HepG2 (cell line): ENCODE results near the gene ALG13. TPM values are rescaled to one million over a fixed set of nuclear protein-coding genes. Genes with fewer than 3 reads are reported as not detected.

Source experiments
- ATAC-seq: fragments of 200-7000 bp; cut with Tn5 transposase; 3 replicates; pipeline ENCODE4 v1.9.1; 2020; ENCODE audit warnings: mild to moderate bottlenecking, moderate library complexity
- BruUV-seq: library from RNA; stranded (reverse); fragments of 400-500 nt; replicated peaks from 2 replicates; lab custom pipeline; 2021; lab: Mats Ljungman, UMichigan
- CTCF ChIA-PET: fragments of 300-600 bp; formaldehyde crosslinking; extraction: SDS; loops from one replicate; lab custom pipeline; 2021; ENCODE audit warnings: low total read pairs, inconsistent platforms, low intra/inter-chr PET ratio; lab: Yijun Ruan, JAX
- POLR2A ChIA-PET: fragments of 350-600 bp; sonication (Branson Sonifier 250); formaldehyde crosslinking; loops from one replicate; lab custom pipeline; 2020; ENCODE audit warnings: antibody characterized with exemption, inconsistent platforms; lab: Yijun Ruan, JAX
- DNase-seq: peaks from one replicate; pipeline ENCODE4 v3.0.0-alpha.2; 2015; ENCODE audit warnings: low spot score
- FAIRE-seq: peaks from 3 replicates; lab custom pipeline; 2011; peaks lifted over from hg19 to GRCh38; lab: Jason Lieb, UNC
- H2AFZ ChIP-seq: one replicate; pipeline ENCODE4 v1.6.1; 2011; ENCODE audit warnings: low read length, inconsistent platforms
- H3K27ac ChIP-seq: fragments of 300-600 bp; 3 replicates; pipeline ENCODE4 v1.8.0; 2011; ENCODE audit warnings: mixed run types, mild to moderate bottlenecking, mixed read lengths, low read length, inconsistent platforms; ENCODE audit not compliant: insufficient read depth; ENCODE audit errors: extremely low read length
- H3K27me3 ChIP-seq, 2 experiments: fragments of 200-600 bp in 1 of 2; 2 replicates in 1 of 2; 3 replicates in 1 of 2; pipeline versions ENCODE4 v1.6.0 to v1.8.0; 2011; ENCODE audit warnings: low read length in 2 of 2, mild to moderate bottlenecking in 2 of 2, moderate library complexity in 2 of 2, inconsistent platforms in 1 of 2; ENCODE audit not compliant: insufficient read depth in 2 of 2, control insufficient read depth in 1 of 2
- H3K36me3 ChIP-seq, 2 experiments: fragments of 200-600 bp in 1 of 2; replicated peaks in 1 of 2; 2 replicates in 1 of 2; 3 replicates in 1 of 2; pipeline versions ENCODE4 v1.5.1 to v1.8.0; 2011; ENCODE audit warnings: low read length in 2 of 2, inconsistent platforms in 1 of 2; ENCODE audit not compliant: insufficient read depth in 2 of 2, control insufficient read depth in 1 of 2
- H3K4me1 ChIP-seq: 2 replicates; pipeline ENCODE4 v1.5.1; 2012; ENCODE audit warnings: low read length, inconsistent platforms; ENCODE audit not compliant: insufficient read depth
- H3K4me2 ChIP-seq: 2 replicates; pipeline ENCODE4 v1.6.0; 2011; ENCODE audit warnings: low read depth, low read length, inconsistent platforms
- H3K4me3 ChIP-seq, 3 experiments: fragments of 200-600 bp in 1 of 3; sonication (generic), shearing (Covaris generic) in 1 of 3; replicated peaks in 1 of 3; 2 replicates each; pipeline ENCODE4 v1.5.1; 2011 to 2016; ENCODE audit warnings: low read length in 3 of 3, inconsistent platforms in 2 of 3, low read depth in 2 of 3, mild to moderate bottlenecking in 2 of 3, control low read depth in 1 of 3, mixed read lengths in 1 of 3; ENCODE audit not compliant: insufficient read depth in 1 of 3
- H3K79me2 ChIP-seq: one replicate; pipeline ENCODE4 v1.6.1; 2011; ENCODE audit warnings: low read length, inconsistent platforms; ENCODE audit not compliant: insufficient read depth
- H3K9ac ChIP-seq: 2 replicates; pipeline ENCODE4 v1.6.0; 2011; ENCODE audit warnings: mild to moderate bottlenecking, low read depth, low read length, inconsistent platforms; ENCODE audit not compliant: insufficient read depth
- H3K9me3 ChIP-seq: 2 replicates; pipeline ENCODE4 v1.5.1; 2012; ENCODE audit warnings: mild to moderate bottlenecking, low read length
- H4K20me1 ChIP-seq: 2 replicates; pipeline ENCODE4 v1.6.0; 2011; ENCODE audit warnings: inconsistent platforms, mild to moderate bottlenecking, low read length, moderate library complexity; ENCODE audit not compliant: insufficient read depth
- ATF1 ChIP-seq: IDR thresholded peaks from 2 replicates; pipeline ENCODE4 v1.6.1; 2016; ENCODE audit warnings: mild to moderate bottlenecking, control low read depth
- JDP2 ChIP-seq: sonication (generic); formaldehyde crosslinking; IDR thresholded peaks from 2 replicates; pipeline ENCODE4 v1.8.1; 2022; ENCODE audit warnings: missing genetic modification reagents, borderline replicate concordance
- NFATC3 ChIP-seq: sonication (generic); formaldehyde crosslinking; IDR thresholded peaks from 2 replicates; pipeline ENCODE4 v1.5.1; 2020; ENCODE audit warnings: mild to moderate bottlenecking, missing genetic modification reagents
- NFE2L1 ChIP-seq: sonication (generic); formaldehyde crosslinking; IDR thresholded peaks from 2 replicates; pipeline ENCODE4 v1.4.0; 2020; ENCODE audit warnings: missing genetic modification reagents, mild to moderate bottlenecking, borderline replicate concordance
- RBFOX2 ChIP-seq: fragments of 200-400 bp; formaldehyde crosslinking; IDR thresholded peaks from 2 replicates; pipeline ENCODE4 v1.6.1; 2017; ENCODE audit warnings: low read depth, mild to moderate bottlenecking, low read length
- ZNF143 ChIP-seq: sonication (generic); formaldehyde crosslinking; IDR thresholded peaks from 2 replicates; pipeline ENCODE4 v1.4.0; 2020; ENCODE audit warnings: missing genetic modification reagents
- ZNF235 ChIP-seq: sonication (generic); formaldehyde crosslinking; IDR thresholded peaks from 2 replicates; pipeline ENCODE4 v1.8.1; 2023; ENCODE audit warnings: mild to moderate bottlenecking, missing genetic modification reagents, borderline replicate concordance
- ZNF251 ChIP-seq: sonication (generic); formaldehyde crosslinking; IDR thresholded peaks from 2 replicates; pipeline ENCODE4 v1.9.0; 2021; ENCODE audit warnings: mild to moderate bottlenecking, missing genetic modification reagents
- ZNF430 ChIP-seq: sonication (generic); formaldehyde crosslinking; IDR thresholded peaks from 2 replicates; pipeline ENCODE4 v1.9.0; 2021; ENCODE audit warnings: mild to moderate bottlenecking, missing genetic modification reagents
- ZNF7 ChIP-seq: IDR thresholded peaks from 2 replicates; pipeline ENCODE4 v1.6.1; 2016; ENCODE audit warnings: missing biosample characterization, missing genetic modification reagents
- ZNF713 ChIP-seq: sonication (generic); formaldehyde crosslinking; IDR thresholded peaks from 2 replicates; pipeline ENCODE4 v1.4.0; 2020; ENCODE audit warnings: mild to moderate bottlenecking, missing genetic modification reagents
- ZSCAN30 ChIP-seq: sonication (generic); formaldehyde crosslinking; IDR thresholded peaks from 2 replicates; pipeline ENCODE4 v1.5.0; 2020; ENCODE audit warnings: mild to moderate bottlenecking, missing genetic modification reagents
- WGBS: methylation state at CpG from one replicate; pipeline ENCODE4 v1.1.6; 2017; ENCODE audit warnings: low lambda C conversion rate; 5-methylcytosine and 5-hydroxymethylcytosine counted together
- in situ Hi-C: cut with HindIII; loops from 2 replicates; pipeline ENCODE4 v1.10.0; 2017; ENCODE audit warnings: low pct_unique_long_range_greater_than_20kb; ENCODE audit not compliant: extremely low pct_ligation_motif_present
- intact Hi-C: fragments of 100-400 bp; cut with micrococcal nuclease; formaldehyde crosslinking; loops from one replicate; pipeline ENCODE4 v1.10.0; 2022; ENCODE audit not compliant: unreplicated experiment
- polyA plus RNA-seq, 8 experiments: library from polyadenylated mRNA; depleted of rRNA in 3 of 8; stranded (reverse) in 7 of 8; unstranded in 1 of 8; fragments of >200 nt; fragmentation: Illumina TruSeq in 4 of 8; extraction: Trizol in 4 of 8; gene quantifications; 2 replicates each; pipeline versions ENCODE4 v1.2.1 to v1.2.3, GENCODE V29; 2011 to 2016; ENCODE audit warnings: low read depth in 4 of 8, missing spikeins in 1 of 8, mixed read lengths in 1 of 8; ENCODE audit not compliant: insufficient read depth in 1 of 8
- total RNA-seq, 5 experiments: library from RNA; depleted of rRNA; stranded (reverse); fragments of >200 nt; fragmentation: Illumina TruSeq; extraction: Trizol; gene quantifications; 2 replicates each; pipeline ENCODE4 v1.2.3, GENCODE V29; 2016; ENCODE audit warnings: low read depth in 1 of 5
- TF ChIP-seq, protein P1 (sequence below): IDR thresholded peaks from 2 replicates; pipeline ENCODE4 v1.6.1; 2012; ENCODE audit warnings: low read length, improper control_type of control experiment
- TF ChIP-seq, protein P2 (sequence below): sonication (generic); formaldehyde crosslinking; IDR thresholded peaks from 2 replicates; pipeline ENCODE4 v1.9.0; 2021; ENCODE audit warnings: missing genetic modification reagents, mild to moderate bottlenecking, borderline replicate concordance
- TF ChIP-seq, protein P3 (sequence below): sonication (generic); formaldehyde crosslinking; IDR thresholded peaks from 2 replicates; pipeline ENCODE4 v1.8.1; 2022; ENCODE audit warnings: mild to moderate bottlenecking, missing genetic modification reagents

Gene ALG13
- total and polyA plus RNA-seq, 2 of the 13 experiments (the other 11 are each of a cell fraction or from before 2014, with no cell fraction given) = 31.2 to 65.5 TPM

DNA sequence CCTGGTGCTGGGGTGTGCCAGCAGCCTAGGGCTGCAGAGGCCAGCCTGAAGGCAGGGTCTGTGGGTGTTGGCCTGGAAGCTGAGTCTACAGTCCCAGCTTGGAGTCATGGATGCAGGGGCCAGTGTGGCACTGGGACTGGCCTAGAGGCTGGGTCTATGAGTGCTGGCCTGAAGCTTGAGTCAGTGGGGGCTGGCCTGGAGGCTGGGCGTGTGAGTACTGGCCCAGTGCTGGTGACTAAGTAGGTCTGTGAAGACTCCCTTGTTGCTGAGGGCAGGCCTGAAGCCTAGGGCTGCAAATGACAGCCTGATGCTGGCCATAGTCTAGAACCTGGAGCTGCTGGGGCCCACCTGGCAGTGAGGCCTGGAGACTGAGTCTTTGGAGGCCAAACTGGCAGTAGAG is 31.3 kb upstream of the ALG13 start:
- no peak for ATAC-seq
- Histone ChIP-seq H2AFZ (no peak overlapping the region), H4K20me1 (no peaks in the 10 kb centered on the region), H3K9ac (no peak overlapping the region), H3K4me3 (no peak overlapping the region), H3K79me2 (no peaks in the 10 kb centered on the region), H3K27ac (no peak overlapping the region), H3K4me1 (0 out of 2 replicates have a peak, but pooled peaks cover 5% of the 10 kb centered on the region), H3K9me3 (no peaks in the 10 kb centered on the region), H3K27me3 (no peaks in the 10 kb centered on the region), H3K36me3 (no peaks in the 10 kb centered on the region), H3K4me2 (no peak overlapping the region)
- in situ Hi-C loops (no loop called here), intact Hi-C loops (no loop called here)
- no TSS peak for BruUV-seq
- ChIA-PET POLR2A (no interaction called here), CTCF (no interaction called here)
- no peak for DNase-seq
- FAIRE-seq = no peak
- TF ChIP-seq NFATC3 (no peak), JDP2 (CRISPR knock-in tag) (no peak), RBFOX2 (no peak), ZNF7 (no peak), ATF1 (CRISPR knock-in tag) (no peak)
- TF ChIP-seq, protein P1, sequence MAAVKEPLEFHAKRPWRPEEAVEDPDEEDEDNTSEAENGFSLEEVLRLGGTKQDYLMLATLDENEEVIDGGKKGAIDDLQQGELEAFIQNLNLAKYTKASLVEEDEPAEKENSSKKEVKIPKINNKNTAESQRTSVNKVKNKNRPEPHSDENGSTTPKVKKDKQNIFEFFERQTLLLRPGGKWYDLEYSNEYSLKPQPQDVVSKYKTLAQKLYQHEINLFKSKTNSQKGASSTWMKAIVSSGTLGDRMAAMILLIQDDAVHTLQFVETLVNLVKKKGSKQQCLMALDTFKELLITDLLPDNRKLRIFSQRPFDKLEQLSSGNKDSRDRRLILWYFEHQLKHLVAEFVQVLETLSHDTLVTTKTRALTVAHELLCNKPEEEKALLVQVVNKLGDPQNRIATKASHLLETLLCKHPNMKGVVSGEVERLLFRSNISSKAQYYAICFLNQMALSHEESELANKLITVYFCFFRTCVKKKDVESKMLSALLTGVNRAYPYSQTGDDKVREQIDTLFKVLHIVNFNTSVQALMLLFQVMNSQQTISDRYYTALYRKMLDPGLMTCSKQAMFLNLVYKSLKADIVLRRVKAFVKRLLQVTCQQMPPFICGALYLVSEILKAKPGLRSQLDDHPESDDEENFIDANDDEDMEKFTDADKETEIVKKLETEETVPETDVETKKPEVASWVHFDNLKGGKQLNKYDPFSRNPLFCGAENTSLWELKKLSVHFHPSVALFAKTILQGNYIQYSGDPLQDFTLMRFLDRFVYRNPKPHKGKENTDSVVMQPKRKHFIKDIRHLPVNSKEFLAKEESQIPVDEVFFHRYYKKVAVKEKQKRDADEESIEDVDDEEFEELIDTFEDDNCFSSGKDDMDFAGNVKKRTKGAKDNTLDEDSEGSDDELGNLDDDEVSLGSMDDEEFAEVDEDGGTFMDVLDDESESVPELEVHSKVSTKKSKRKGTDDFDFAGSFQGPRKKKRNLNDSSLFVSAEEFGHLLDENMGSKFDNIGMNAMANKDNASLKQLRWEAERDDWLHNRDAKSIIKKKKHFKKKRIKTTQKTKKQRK = no peak
- no CpG with 5 or more reads among the region's 1 CpG for WGBS

DNA sequence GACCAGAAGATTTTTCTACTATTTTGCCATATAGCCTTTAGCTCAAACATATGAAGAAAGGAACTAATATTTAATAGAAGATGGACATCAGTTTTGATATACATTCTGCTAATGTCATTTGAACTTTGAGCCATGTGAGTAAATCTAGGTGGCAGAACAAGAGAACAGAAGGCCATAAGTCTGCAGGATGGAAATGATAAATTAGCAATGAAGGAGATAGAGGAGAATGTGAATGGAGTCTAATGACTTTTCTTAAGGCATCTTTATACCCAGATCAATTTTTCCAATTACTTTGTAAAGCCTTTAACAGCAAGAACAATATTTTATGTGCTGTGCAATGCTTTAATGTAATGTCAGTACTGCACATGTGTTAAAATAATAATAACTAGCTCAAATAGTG is 30.1 kb upstream of the ALG13 start:
- no peak overlapping the region for H2AFZ ChIP-seq
- H3K4me1 ChIP-seq = 0 out of 2 replicates have a peak, but pooled peaks cover 5% of the 10 kb centered on the region
- H3K36me3 ChIP-seq = no peaks in the 10 kb centered on the region
- in situ Hi-C loops = no loop called here
- no peaks in the 10 kb centered on the region for H3K27me3 ChIP-seq
- no peak for FAIRE-seq
- ChIA-PET POLR2A (no interaction called here), CTCF (no interaction called here)
- H3K79me2 ChIP-seq = no peaks in the 10 kb centered on the region
- no peak overlapping the region for H3K4me2 ChIP-seq
- H3K9me3 ChIP-seq = no peaks in the 10 kb centered on the region
- intact Hi-C loops = no loop called here
- ATAC-seq = no peak
- no peak overlapping the region for H3K9ac ChIP-seq
- no peaks in the 10 kb centered on the region for H4K20me1 ChIP-seq
- H3K4me3 ChIP-seq = no peak overlapping the region
- no peak overlapping the region for H3K27ac ChIP-seq
- BruUV-seq = no TSS peak
- no peak for DNase-seq
- TF ChIP-seq ZSCAN30 (CRISPR knock-in tag) (no peak), ZNF430 (CRISPR knock-in tag) (no peak), ZNF143 (no peak), NFE2L1 (CRISPR knock-in tag) (no peak), ZNF713 (CRISPR knock-in tag) (no peak), ZNF251 (CRISPR knock-in tag) (no peak), ZNF235 (no peak)
- TF ChIP-seq, protein P2, sequence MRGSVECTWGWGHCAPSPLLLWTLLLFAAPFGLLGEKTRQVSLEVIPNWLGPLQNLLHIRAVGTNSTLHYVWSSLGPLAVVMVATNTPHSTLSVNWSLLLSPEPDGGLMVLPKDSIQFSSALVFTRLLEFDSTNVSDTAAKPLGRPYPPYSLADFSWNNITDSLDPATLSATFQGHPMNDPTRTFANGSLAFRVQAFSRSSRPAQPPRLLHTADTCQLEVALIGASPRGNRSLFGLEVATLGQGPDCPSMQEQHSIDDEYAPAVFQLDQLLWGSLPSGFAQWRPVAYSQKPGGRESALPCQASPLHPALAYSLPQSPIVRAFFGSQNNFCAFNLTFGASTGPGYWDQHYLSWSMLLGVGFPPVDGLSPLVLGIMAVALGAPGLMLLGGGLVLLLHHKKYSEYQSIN (CRISPR knock-in tag) = no peak
- TF ChIP-seq, protein P3, sequence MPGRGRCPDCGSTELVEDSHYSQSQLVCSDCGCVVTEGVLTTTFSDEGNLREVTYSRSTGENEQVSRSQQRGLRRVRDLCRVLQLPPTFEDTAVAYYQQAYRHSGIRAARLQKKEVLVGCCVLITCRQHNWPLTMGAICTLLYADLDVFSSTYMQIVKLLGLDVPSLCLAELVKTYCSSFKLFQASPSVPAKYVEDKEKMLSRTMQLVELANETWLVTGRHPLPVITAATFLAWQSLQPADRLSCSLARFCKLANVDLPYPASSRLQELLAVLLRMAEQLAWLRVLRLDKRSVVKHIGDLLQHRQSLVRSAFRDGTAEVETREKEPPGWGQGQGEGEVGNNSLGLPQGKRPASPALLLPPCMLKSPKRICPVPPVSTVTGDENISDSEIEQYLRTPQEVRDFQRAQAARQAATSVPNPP = no peak
